Caco-2 (cell line): ENCODE measurements around the gene MIA3. TPM values are rescaled to one million over a fixed set of nuclear protein-coding genes. Genes with fewer than 3 reads are reported as not detected.

Experiments used
- BruUV-seq: library from RNA; stranded (reverse); fragments of 400-500 nt; replicated peaks from 2 replicates; lab custom pipeline; 2021; lab: Mats Ljungman, UMichigan
- CTCF ChIA-PET: fragments of 300-600 bp; sonication (Branson Sonifier 250); formaldehyde crosslinking; loops from one replicate; lab custom pipeline; 2022; ENCODE audit warnings: antibody characterized with exemption; lab: Charles Lee
- POLR2A ChIA-PET: fragments of 300-600 bp; sonication (Branson Sonifier 250); formaldehyde crosslinking; loops from one replicate; lab custom pipeline; 2022; ENCODE audit warnings: antibody characterized with exemption; lab: Charles Lee
- DNase-seq, 2 experiments: peaks; one replicate each; pipeline versions ENCODE4 v3.0.0 to v3.0.0-alpha.2; 2020 to 2022
- H3K27me3 ChIP-seq: replicated peaks from 2 replicates; pipeline ENCODE4 v1.6.0; 2011; ENCODE audit warnings: low read length; ENCODE audit not compliant: control insufficient read depth, insufficient read depth
- H3K36me3 ChIP-seq: 2 replicates; pipeline ENCODE4 v1.5.1; 2011; ENCODE audit warnings: low read length; ENCODE audit not compliant: control insufficient read depth, insufficient read depth
- H3K4me1 ChIP-seq: fragments of 250-450 bp; sonication (Bioruptor Pico); 2 replicates; pipeline ENCODE4 v1.5.1; 2020; ENCODE audit warnings: mild to moderate bottlenecking
- H3K4me3 ChIP-seq: 2 replicates; pipeline ENCODE4 v1.5.1; 2011; ENCODE audit warnings: low read depth, mild to moderate bottlenecking, control low read depth, low read length
- H3K9me3 ChIP-seq: fragments of 250-450 bp; sonication (Bioruptor Pico); 2 replicates; pipeline ENCODE4 v1.5.1; 2020; ENCODE audit warnings: mild to moderate bottlenecking, moderate library complexity
- H3K27ac Mint-ChIP-seq: one replicate; pipeline ENCODE4 v1.8.0; 2022; ENCODE audit warnings: mixed read lengths; ENCODE audit not compliant: unreplicated experiment
- H3K27me3 Mint-ChIP-seq: one replicate; pipeline ENCODE4 v1.8.0; 2022; ENCODE audit warnings: mixed read lengths; ENCODE audit not compliant: insufficient read depth, unreplicated experiment
- H3K36me3 Mint-ChIP-seq: one replicate; pipeline ENCODE4 v1.8.0; 2022; ENCODE audit warnings: mild to moderate bottlenecking, mixed read lengths; ENCODE audit not compliant: insufficient read depth, unreplicated experiment
- H3K4me1 Mint-ChIP-seq: one replicate; pipeline ENCODE4 v1.8.0; 2022; ENCODE audit warnings: low read depth, mixed read lengths; ENCODE audit not compliant: unreplicated experiment
- H3K4me3 Mint-ChIP-seq: one replicate; pipeline ENCODE4 v1.8.0; 2022; ENCODE audit warnings: mild to moderate bottlenecking, moderate library complexity, mixed read lengths; ENCODE audit not compliant: unreplicated experiment
- H3K9me3 Mint-ChIP-seq: one replicate; pipeline ENCODE4 v1.8.0; 2022; ENCODE audit warnings: mixed read lengths; ENCODE audit not compliant: unreplicated experiment
- intact Hi-C: fragments of 100-400 bp; cut with micrococcal nuclease; formaldehyde crosslinking; loops from one replicate; pipeline ENCODE4 v1.10.0; 2022; ENCODE audit not compliant: unreplicated experiment
- total RNA-seq: library from RNA; stranded (reverse); gene quantifications from 2 replicates; pipeline ENCODE4 v1.2.3, GENCODE V29; 2022
- TF ChIP-seq, protein P1 (sequence below), 2 experiments: fragments of 200-600 bp in 1 of 2; IDR thresholded peaks; 1 replicate in 1 of 2; 2 replicates in 1 of 2; pipeline versions ENCODE4 v1.5.1 to v1.8.0; 2011 to 2022; ENCODE audit warnings: antibody characterized with exemption in 1 of 2, control low read depth in 1 of 2, inconsistent platforms in 1 of 2, low read depth in 1 of 2, low read length in 1 of 2, mild to moderate bottlenecking in 1 of 2, moderate library complexity in 1 of 2; ENCODE audit not compliant: insufficient read depth in 1 of 2, severe bottlenecking in 1 of 2, unreplicated experiment in 1 of 2

The MIA3 gene
- total RNA-seq, 1 experiment from 2014 or later = 56.0 TPM

DNA sequence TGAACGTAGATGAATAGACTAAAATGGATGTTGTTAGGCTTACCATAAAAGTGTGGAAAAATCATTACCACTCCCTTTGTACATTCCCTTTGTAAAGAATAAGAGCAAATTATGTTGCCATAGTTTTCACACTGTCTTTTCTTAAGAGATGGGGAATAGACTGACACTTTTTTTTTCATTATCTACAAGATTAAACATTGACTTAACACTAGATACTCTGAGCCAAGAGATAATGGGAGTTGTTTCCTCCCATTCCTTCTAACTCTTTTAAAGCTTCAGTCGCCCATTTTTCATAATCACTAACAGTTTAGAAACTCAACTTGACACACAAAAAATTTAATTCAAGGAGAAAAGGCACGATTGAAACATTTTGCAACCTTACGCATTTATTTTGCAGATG, 84.3 kb downstream of the MIA3 start:
- intact Hi-C loops = no loop called here
- Histone ChIP-seq H3K36me3 (no peaks in the 10 kb centered on the region), H3K4me3 (no peak overlapping the region), H3K9me3 (no peaks in the 10 kb centered on the region), H3K4me1 (0 out of 2 replicates have a peak, but pooled peaks cover 8% of the 10 kb centered on the region), H3K27me3 (no peaks in the 10 kb centered on the region)
- Mint-ChIP-seq H3K4me3 (no peak overlapping the region), H3K27ac (no peak overlapping the region), H3K4me1 (peaks cover 7% of the 10 kb centered on the region), H3K9me3 (no peaks in the 10 kb centered on the region), H3K27me3 (no peaks in the 10 kb centered on the region), H3K36me3 (peaks cover 18% of the 10 kb centered on the region)
- TF ChIP-seq, protein P1, sequence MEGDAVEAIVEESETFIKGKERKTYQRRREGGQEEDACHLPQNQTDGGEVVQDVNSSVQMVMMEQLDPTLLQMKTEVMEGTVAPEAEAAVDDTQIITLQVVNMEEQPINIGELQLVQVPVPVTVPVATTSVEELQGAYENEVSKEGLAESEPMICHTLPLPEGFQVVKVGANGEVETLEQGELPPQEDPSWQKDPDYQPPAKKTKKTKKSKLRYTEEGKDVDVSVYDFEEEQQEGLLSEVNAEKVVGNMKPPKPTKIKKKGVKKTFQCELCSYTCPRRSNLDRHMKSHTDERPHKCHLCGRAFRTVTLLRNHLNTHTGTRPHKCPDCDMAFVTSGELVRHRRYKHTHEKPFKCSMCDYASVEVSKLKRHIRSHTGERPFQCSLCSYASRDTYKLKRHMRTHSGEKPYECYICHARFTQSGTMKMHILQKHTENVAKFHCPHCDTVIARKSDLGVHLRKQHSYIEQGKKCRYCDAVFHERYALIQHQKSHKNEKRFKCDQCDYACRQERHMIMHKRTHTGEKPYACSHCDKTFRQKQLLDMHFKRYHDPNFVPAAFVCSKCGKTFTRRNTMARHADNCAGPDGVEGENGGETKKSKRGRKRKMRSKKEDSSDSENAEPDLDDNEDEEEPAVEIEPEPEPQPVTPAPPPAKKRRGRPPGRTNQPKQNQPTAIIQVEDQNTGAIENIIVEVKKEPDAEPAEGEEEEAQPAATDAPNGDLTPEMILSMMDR (IDR thresholded peaks at IDR 0.05; ENCODE audit: insufficient read depth in 1 of 2, low read depth in 1 of 2, low read length in 1 of 2, severe bottlenecking in 1 of 2, unreplicated experiment in 1 of 2) = no peak
- DNase-seq = no peak
- BruUV-seq = no TSS peak
- ChIA-PET CTCF (no interaction called here), POLR2A (no interaction called here)

DNA sequence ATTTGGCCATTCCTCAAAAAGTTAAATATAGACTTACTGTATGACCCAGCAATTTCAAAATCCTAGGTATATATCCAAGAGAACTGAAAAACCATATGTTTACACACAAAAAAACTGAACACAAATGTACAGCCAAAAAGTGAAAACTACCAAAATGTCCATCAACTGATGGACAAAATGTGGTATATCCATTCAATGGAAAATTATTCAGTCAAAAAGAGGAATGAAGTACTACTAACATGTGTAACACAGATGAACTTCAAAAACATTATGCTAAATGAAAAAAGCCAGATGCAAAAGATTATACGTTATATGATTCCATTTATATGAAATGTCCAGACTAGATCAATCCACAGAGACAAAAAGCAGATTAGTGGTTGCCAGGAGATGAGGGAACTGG, 86.4 kb downstream of the MIA3 start:
- ChIA-PET POLR2A (no interaction called here), CTCF (no interaction called here)
- no peaks in the 10 kb centered on the region for H3K27me3 ChIP-seq
- H3K36me3 Mint-ChIP-seq = peaks cover 16% of the 10 kb centered on the region
- H3K27ac Mint-ChIP-seq = no peak overlapping the region
- H3K4me1 ChIP-seq = 0 out of 2 replicates have a peak, but pooled peaks cover 8% of the 10 kb centered on the region
- no peaks in the 10 kb centered on the region for H3K9me3 Mint-ChIP-seq
- no peaks in the 10 kb centered on the region for H3K27me3 Mint-ChIP-seq
- TF ChIP-seq, protein P1 (IDR thresholded peaks at IDR 0.05; ENCODE audit: insufficient read depth in 1 of 2, low read depth in 1 of 2, low read length in 1 of 2, severe bottlenecking in 1 of 2, unreplicated experiment in 1 of 2) = no peak
- BruUV-seq = no TSS peak
- intact Hi-C loops = no loop called here
- H3K4me1 Mint-ChIP-seq = peaks cover 7% of the 10 kb centered on the region
- no peak overlapping the region for H3K4me3 ChIP-seq
- H3K9me3 ChIP-seq = no peaks in the 10 kb centered on the region
- H3K4me3 Mint-ChIP-seq = no peak overlapping the region
- H3K36me3 ChIP-seq = no peaks in the 10 kb centered on the region
- DNase-seq = no peak

DNA sequence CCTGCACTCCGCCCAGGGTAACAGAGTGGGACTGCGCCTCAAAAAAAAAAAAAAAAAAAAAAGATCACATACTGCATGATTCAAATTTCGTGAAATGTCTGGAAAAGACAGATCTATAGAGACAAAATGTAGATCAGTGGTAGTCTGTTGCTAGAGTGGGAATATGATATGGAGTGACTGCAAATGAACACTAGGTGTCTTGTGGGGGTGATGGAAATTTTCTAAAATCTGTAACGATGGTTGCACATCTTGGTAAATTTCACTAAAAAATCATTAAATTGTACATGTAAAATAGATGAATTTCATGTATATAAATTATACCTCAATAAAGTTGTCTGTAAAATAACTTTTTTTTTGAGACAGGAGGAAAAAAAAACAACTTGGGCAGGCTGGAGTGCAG, 88.9 kb downstream of the MIA3 start:
- ChIA-PET CTCF (no interaction called here), POLR2A (no interaction called here)
- no peak overlapping the region for H3K4me3 ChIP-seq
- intact Hi-C loops = no loop called here
- H3K4me1 ChIP-seq = peaks cover 11% of the 10 kb centered on the region; the same call in 1 of the 2 replicates
- H3K36me3 ChIP-seq = no peaks in the 10 kb centered on the region
- BruUV-seq = no TSS peak
- H3K4me3 Mint-ChIP-seq = no peak overlapping the region
- no peaks in the 10 kb centered on the region for H3K9me3 ChIP-seq
- no peaks in the 10 kb centered on the region for H3K9me3 Mint-ChIP-seq
- H3K4me1 Mint-ChIP-seq = peaks cover 7% of the 10 kb centered on the region
- no peaks in the 10 kb centered on the region for H3K27me3 ChIP-seq
- peaks cover 9% of the 10 kb centered on the region for H3K36me3 Mint-ChIP-seq
- no peak overlapping the region for H3K27ac Mint-ChIP-seq
- no peak for DNase-seq
- no peaks in the 10 kb centered on the region for H3K27me3 Mint-ChIP-seq
- TF ChIP-seq, protein P1 (IDR thresholded peaks at IDR 0.05; ENCODE audit: insufficient read depth in 1 of 2, low read depth in 1 of 2, low read length in 1 of 2, severe bottlenecking in 1 of 2, unreplicated experiment in 1 of 2) = peak in 1 of 2 experiments; percentile 12
